HG02798 (cell line): ENCODE measurements around the gene NES.
"Not testable (repeated sequence)": the region's sequence is repeated elsewhere in the genome, so short reads cannot be mapped to it uniquely, and the experiment has no call there.

Experiments
- ATAC-seq: cut with Tn5 transposase; IDR thresholded peaks from one replicate; pipeline ENCODE4 v1.9.1; 2021; ENCODE audit warnings: mild to moderate bottlenecking; ENCODE audit not compliant: unreplicated experiment, poor library complexity

Gene NES

GRCh38 chr1:156648951-156649350 lies 28.3 kb downstream of the NES start:
- no peak for ATAC-seq

GRCh38 chr1:156648496-156648895 lies 28.7 kb downstream of the NES start:
- ATAC-seq, result no peak

GRCh38 chr1:156647351-156647750 lies 29.9 kb downstream of the NES start:
- ATAC-seq, result no peak

- ATAC-seq, result no peak
Measured at GRCh38 chr1:156646738-156647211, 30.4 kb downstream of the NES start.

DNA sequence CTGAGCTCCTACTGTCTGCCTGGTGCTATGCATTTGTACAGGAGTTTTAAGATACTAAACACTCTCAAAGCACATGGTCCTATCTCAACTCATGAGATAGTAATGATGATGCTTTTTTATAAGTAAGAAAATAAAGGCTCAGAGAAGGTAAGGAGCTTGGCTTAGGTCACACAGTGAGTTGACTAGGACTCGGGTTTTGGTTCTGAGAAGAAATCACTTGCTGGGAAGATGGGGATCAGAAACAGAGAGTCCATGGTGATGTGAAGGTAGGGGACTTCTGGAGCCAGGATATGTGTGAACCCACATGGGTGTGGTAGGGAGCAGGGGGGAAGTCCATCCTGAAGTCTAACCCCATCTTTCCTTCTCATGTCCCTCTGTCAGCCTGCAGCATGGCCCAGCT lies 31.5 kb downstream of the NES start:
- ATAC-seq, result no peak

DNA sequence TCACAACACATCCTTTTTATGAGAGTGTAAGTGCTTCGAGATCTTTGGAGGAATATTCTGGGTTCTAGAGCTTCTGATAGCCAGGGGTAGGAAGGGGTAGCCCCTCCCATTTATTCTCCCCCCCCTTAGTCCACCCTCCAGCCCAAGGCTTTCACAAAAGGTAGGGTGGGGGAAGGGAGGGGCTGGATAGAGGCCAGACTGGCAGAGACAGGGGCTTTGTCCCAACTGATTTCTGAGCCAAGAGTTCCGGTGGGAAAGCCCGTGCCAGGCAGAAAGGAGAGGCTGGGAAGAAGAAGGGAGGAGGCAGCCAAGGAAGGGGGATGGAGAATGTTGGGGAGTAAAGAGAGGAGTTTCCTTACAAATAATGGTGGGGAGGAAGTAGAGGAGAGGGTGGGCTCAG lies 32.2 kb downstream of the NES start:
- no peak for ATAC-seq

DNA sequence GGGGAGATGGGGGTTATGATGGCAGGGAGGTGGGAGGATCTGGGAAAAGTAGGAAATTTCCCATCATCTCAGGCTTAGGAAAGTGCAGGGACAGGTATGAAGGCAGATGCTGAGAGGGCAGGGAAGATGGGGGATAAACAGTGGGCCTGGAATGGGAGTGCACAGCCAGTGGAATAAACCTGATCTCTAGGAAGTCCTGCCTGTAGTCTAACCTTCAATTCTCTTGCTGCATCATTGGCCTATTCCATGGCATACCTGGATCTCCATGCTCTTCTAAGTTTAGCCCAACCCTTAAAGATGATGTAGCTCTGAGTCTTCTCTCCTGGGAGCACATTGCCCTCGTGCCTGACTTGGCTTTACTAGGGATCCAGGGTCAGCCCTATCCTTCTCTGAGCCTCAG lies 32.6 kb downstream of the NES start:
- ATAC-seq, result no peak

DNA sequence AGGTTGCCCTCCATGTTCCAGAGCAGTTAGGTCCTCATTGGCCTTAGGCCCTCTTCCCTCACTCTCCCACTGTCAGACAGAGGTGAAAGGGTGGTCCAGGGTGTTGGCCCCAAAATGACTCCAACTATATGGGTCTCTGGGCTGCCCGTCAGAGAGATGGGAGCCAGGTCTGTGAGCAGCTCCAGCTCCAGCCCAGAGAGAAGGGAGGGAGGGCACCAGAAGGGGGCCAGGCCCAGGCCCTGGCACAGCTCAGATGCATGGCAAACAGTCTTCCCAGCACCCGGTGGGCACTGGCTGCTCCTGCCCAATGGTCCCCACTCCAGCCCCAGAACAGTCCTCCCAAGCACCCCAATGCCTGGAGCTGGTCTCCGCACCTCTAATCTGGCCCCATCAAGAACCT lies 33.1 kb downstream of the NES start:
- ATAC-seq, result no peak

GRCh38 chr1:156643778-156644092 lies 33.5 kb downstream of the NES start:
- ATAC-seq, result no peak

DNA sequence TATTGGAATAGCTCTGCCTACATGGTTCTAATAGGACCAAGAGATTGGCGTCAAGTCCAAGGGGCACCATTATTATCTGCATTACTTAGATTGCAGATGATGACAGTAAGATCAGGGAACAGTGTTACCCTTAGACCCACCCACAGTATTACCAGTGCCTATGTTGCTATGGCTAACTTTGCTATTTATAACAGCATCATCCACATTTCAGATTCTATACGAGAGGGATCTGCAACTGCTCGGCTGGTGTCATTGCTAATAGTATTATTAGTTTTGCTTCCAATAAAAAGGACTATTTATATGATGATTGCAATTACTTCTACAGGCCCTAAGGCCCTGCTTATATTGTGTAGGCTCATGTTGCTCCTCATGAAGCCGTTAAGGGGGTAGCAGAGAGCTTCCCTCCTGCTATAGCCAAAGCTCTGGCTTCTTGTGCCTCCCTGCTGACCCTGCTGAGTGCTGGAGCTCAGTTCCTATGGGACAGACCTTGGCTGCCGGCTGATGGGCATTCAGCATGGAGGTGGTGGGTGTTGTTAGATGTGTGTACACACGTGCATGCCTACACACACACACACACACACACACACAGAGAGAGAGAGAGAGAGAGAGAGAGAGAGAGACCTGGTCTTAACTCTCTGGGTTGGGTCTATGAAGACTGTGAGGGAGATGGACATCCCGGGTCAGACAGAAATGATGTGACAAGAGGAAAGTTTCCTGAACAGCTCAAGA lies 34.0 kb downstream of the NES start:
- no peak for ATAC-seq

- no peak for ATAC-seq
Measured at GRCh38 chr1:156642265-156643048, 34.8 kb downstream of the NES start.

- ATAC-seq, result no peak
Measured at GRCh38 chr1:156641761-156642264, 35.4 kb downstream of the NES start, which contains the start of gene BCAN. BCAN (plus strand) TSS chr1:156642117; CDS start chr1:156646055, 3,938 bp downstream.

GRCh38 chr1:156640842-156641706 lies 36.1 kb downstream of the NES start:
- no peak for ATAC-seq

- ATAC-seq, result no peak
Measured at GRCh38 chr1:156639601-156640101, 37.6 kb downstream of the NES start.

DNA sequence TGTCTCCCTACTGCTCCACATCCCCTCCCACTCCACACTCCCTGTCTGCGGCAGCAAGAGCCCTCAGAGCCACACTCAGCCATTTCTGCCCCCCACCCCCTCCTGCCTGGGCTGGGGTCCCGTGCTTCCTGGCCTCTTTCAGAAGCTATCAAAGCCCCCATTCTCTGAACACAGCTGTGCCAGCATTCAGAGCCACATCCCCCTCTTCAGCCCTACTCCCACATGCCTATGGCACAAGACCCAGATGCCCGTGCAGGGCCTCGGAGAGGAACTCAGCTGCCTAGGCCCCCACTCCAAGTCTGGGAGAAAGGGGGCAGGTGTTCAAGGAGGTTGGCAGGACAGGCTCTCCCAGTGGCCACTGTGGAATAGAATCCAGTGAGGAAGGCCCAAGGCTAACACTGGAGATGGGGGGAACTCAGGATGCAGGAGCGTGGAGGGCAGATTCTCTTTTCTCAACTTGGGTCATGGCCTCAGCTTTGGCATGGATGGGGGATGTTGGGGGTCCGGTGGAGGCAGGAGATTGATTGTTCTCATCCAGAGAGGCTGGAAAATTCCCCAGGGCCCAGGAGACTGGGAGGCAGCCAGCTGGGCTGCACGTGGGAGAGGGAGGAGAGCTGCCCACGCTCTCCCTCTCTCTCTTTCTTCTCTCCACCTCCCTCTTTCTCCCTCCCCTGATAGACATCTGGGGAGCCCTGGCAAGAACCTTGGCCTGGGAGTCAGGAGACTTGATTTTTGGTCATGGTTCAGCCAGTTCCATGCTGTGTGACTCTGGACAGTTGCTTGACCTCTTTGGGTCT lies 38.8 kb downstream of the NES start:
- ATAC-seq, result no peak

DNA sequence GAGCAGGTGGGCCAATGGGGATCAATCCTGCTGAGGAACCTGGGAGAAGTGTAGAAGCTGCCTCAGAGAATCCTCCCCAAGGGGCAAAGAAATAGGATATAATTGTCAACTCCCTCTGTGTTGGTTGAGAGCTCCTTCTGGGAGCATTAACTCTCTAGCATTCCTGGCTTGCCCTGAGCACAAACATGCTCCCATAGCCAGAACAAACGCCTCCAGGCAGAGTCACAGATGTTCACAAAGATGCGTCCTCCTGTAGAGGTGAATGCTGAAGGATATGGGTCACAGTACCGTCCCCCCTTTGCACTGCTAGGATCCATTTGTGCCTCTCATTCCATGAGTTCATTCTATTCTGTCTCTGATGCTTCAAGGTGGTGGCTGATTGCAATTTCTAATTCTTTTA lies 44.9 kb downstream of the NES start:
- ATAC-seq, result no peak

DNA sequence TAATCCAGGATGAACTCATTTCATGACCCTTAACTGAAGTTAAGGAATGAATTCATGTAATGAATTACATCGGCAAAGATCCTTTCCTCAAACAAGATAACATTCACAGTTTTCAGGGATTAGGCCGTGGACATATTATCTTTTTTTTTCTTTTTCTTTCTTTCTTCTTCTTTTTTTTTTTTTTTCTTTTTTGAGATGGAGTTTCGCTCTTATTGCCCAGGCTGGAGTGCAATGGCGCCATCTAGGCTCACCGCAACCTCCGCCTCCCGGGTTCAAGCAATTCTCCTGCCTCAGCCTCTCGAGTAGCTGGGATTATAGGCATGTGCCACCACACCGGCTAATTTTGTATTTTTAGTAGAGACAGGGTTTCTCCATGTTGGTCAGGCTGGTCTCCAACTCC lies 46.1 kb downstream of the NES start:
- ATAC-seq, result not testable (repeated sequence)

GRCh38 chr1:156629823-156630449 lies 47.3 kb downstream of the NES start:
- ATAC-seq, result no peak

- ATAC-seq, result peak; percentile 61
Measured at GRCh38 chr1:156627313-156627880, 49.8 kb downstream of the NES start.
